HepG2 (cell line): Measurements from ENCODE around the gene RAET1L. TPM values are rescaled to one million over a fixed set of nuclear protein-coding genes. Genes with fewer than 3 reads are reported as not detected.
A peak's percentile ranks its signal among the peaks of the same experiment; 100 is the strongest.

ENCODE experiments used
- ATAC-seq: fragments of 200-7000 bp; cut with Tn5 transposase; 3 replicates; pipeline ENCODE4 v1.9.1; 2020; ENCODE audit warnings: mild to moderate bottlenecking, moderate library complexity
- BruUV-seq: library from RNA; stranded (reverse); fragments of 400-500 nt; replicated peaks from 2 replicates; lab custom pipeline; 2021; lab: Mats Ljungman, UMichigan
- CTCF ChIA-PET: fragments of 300-600 bp; formaldehyde crosslinking; extraction: SDS; loops from one replicate; lab custom pipeline; 2021; ENCODE audit warnings: low total read pairs, inconsistent platforms, low intra/inter-chr PET ratio; lab: Yijun Ruan, JAX
- POLR2A ChIA-PET: fragments of 350-600 bp; sonication (Branson Sonifier 250); formaldehyde crosslinking; loops from one replicate; lab custom pipeline; 2020; ENCODE audit warnings: antibody characterized with exemption, inconsistent platforms; lab: Yijun Ruan, JAX
- DNase-seq: peaks from one replicate; pipeline ENCODE4 v3.0.0-alpha.2; 2015; ENCODE audit warnings: low spot score
- FAIRE-seq: peaks from 3 replicates; lab custom pipeline; 2011; peaks lifted over from hg19 to GRCh38; lab: Jason Lieb, UNC
- H2AFZ ChIP-seq: one replicate; pipeline ENCODE4 v1.6.1; 2011; ENCODE audit warnings: low read length, inconsistent platforms
- H3K27ac ChIP-seq: fragments of 300-600 bp; 3 replicates; pipeline ENCODE4 v1.8.0; 2011; ENCODE audit warnings: mixed run types, mild to moderate bottlenecking, mixed read lengths, low read length, inconsistent platforms; ENCODE audit not compliant: insufficient read depth; ENCODE audit errors: extremely low read length
- H3K27me3 ChIP-seq, 2 experiments: fragments of 200-600 bp in 1 of 2; 2 replicates in 1 of 2; 3 replicates in 1 of 2; pipeline versions ENCODE4 v1.6.0 to v1.8.0; 2011; ENCODE audit warnings: low read length in 2 of 2, mild to moderate bottlenecking in 2 of 2, moderate library complexity in 2 of 2, inconsistent platforms in 1 of 2; ENCODE audit not compliant: insufficient read depth in 2 of 2, control insufficient read depth in 1 of 2
- H3K36me3 ChIP-seq, 2 experiments: fragments of 200-600 bp in 1 of 2; replicated peaks in 1 of 2; 2 replicates in 1 of 2; 3 replicates in 1 of 2; pipeline versions ENCODE4 v1.5.1 to v1.8.0; 2011; ENCODE audit warnings: low read length in 2 of 2, inconsistent platforms in 1 of 2; ENCODE audit not compliant: insufficient read depth in 2 of 2, control insufficient read depth in 1 of 2
- H3K4me1 ChIP-seq: 2 replicates; pipeline ENCODE4 v1.5.1; 2012; ENCODE audit warnings: low read length, inconsistent platforms; ENCODE audit not compliant: insufficient read depth
- H3K4me2 ChIP-seq: 2 replicates; pipeline ENCODE4 v1.6.0; 2011; ENCODE audit warnings: low read depth, low read length, inconsistent platforms
- H3K4me3 ChIP-seq, 3 experiments: fragments of 200-600 bp in 1 of 3; sonication (generic), shearing (Covaris generic) in 1 of 3; replicated peaks in 1 of 3; 2 replicates each; pipeline ENCODE4 v1.5.1; 2011 to 2016; ENCODE audit warnings: low read length in 3 of 3, inconsistent platforms in 2 of 3, low read depth in 2 of 3, mild to moderate bottlenecking in 2 of 3, control low read depth in 1 of 3, mixed read lengths in 1 of 3; ENCODE audit not compliant: insufficient read depth in 1 of 3
- H3K79me2 ChIP-seq: one replicate; pipeline ENCODE4 v1.6.1; 2011; ENCODE audit warnings: low read length, inconsistent platforms; ENCODE audit not compliant: insufficient read depth
- H3K9ac ChIP-seq: 2 replicates; pipeline ENCODE4 v1.6.0; 2011; ENCODE audit warnings: mild to moderate bottlenecking, low read depth, low read length, inconsistent platforms; ENCODE audit not compliant: insufficient read depth
- H3K9me3 ChIP-seq: 2 replicates; pipeline ENCODE4 v1.5.1; 2012; ENCODE audit warnings: mild to moderate bottlenecking, low read length
- H4K20me1 ChIP-seq: 2 replicates; pipeline ENCODE4 v1.6.0; 2011; ENCODE audit warnings: inconsistent platforms, mild to moderate bottlenecking, low read length, moderate library complexity; ENCODE audit not compliant: insufficient read depth
- DNMT1 ChIP-seq: sonication (generic); formaldehyde crosslinking; IDR thresholded peaks from 2 replicates; pipeline ENCODE4 v1.5.1; 2020; ENCODE audit warnings: mild to moderate bottlenecking, missing genetic modification reagents
- KLF16 ChIP-seq, 2 experiments: sonication (generic) in 1 of 2; formaldehyde crosslinking in 1 of 2; IDR thresholded peaks; 2 replicates each; pipeline versions ENCODE4 v1.6.1 to v1.8.0; 2016 to 2023; ENCODE audit warnings: missing genetic modification reagents in 2 of 2, missing compliant biosample characterization in 1 of 2
- MIXL1 ChIP-seq: IDR thresholded peaks from 2 replicates; pipeline ENCODE4 v1.6.1; 2016
- RORA ChIP-seq: sonication (generic); formaldehyde crosslinking; IDR thresholded peaks from 2 replicates; pipeline ENCODE4 v1.5.0; 2020; ENCODE audit warnings: mild to moderate bottlenecking, missing genetic modification reagents, moderate library complexity
- SIX1 ChIP-seq: sonication (generic); formaldehyde crosslinking; IDR thresholded peaks from 2 replicates; pipeline ENCODE4 v1.4.0; 2020; ENCODE audit warnings: missing genetic modification reagents, borderline replicate concordance
- TP53 ChIP-seq: sonication (generic); formaldehyde crosslinking; conservative IDR thresholded peaks from 2 replicates; pipeline ENCODE4 v1.4.0; 2020; ENCODE audit warnings: missing genetic modification reagents
- XBP1 ChIP-seq: sonication (generic); formaldehyde crosslinking; IDR thresholded peaks from 2 replicates; pipeline ENCODE4 v1.5.0; 2020; ENCODE audit warnings: missing genetic modification reagents
- ZFAT ChIP-seq: sonication (generic); formaldehyde crosslinking; conservative IDR thresholded peaks from 2 replicates; pipeline ENCODE4 v1.8.1; 2023; ENCODE audit warnings: missing genetic modification reagents, inconsistent platforms
- ZNF256 ChIP-seq: sonication (generic); formaldehyde crosslinking; conservative IDR thresholded peaks from 2 replicates; pipeline ENCODE4 v1.4.0; 2020; ENCODE audit warnings: missing genetic modification reagents
- ZNF354B ChIP-seq: sonication (generic); formaldehyde crosslinking; IDR thresholded peaks from 2 replicates; pipeline ENCODE4 v1.8.0; 2022; ENCODE audit warnings: mild to moderate bottlenecking, missing genetic modification reagents
- ZNF564 ChIP-seq: sonication (generic); formaldehyde crosslinking; IDR thresholded peaks from 2 replicates; pipeline ENCODE4 v1.8.1; 2023; ENCODE audit warnings: mild to moderate bottlenecking, missing genetic modification reagents
- ZNF703 ChIP-seq: sonication (generic); formaldehyde crosslinking; IDR thresholded peaks from 2 replicates; pipeline ENCODE4 v1.5.1; 2020; ENCODE audit warnings: missing genetic modification reagents, mild to moderate bottlenecking, moderate library complexity, borderline replicate concordance
- ZNF737 ChIP-seq: sonication (generic); formaldehyde crosslinking; IDR thresholded peaks from 2 replicates; pipeline ENCODE4 v1.5.0; 2020; ENCODE audit warnings: missing genetic modification reagents, mild to moderate bottlenecking, borderline replicate concordance
- WGBS: methylation state at CpG from one replicate; pipeline ENCODE4 v1.1.6; 2017; ENCODE audit warnings: low lambda C conversion rate; 5-methylcytosine and 5-hydroxymethylcytosine counted together
- in situ Hi-C: cut with HindIII; loops from 2 replicates; pipeline ENCODE4 v1.10.0; 2017; ENCODE audit warnings: low pct_unique_long_range_greater_than_20kb; ENCODE audit not compliant: extremely low pct_ligation_motif_present
- intact Hi-C: fragments of 100-400 bp; cut with micrococcal nuclease; formaldehyde crosslinking; loops from one replicate; pipeline ENCODE4 v1.10.0; 2022; ENCODE audit not compliant: unreplicated experiment
- polyA plus RNA-seq, 8 experiments: library from polyadenylated mRNA; depleted of rRNA in 3 of 8; stranded (reverse) in 7 of 8; unstranded in 1 of 8; fragments of >200 nt; fragmentation: Illumina TruSeq in 4 of 8; extraction: Trizol in 4 of 8; gene quantifications; 2 replicates each; pipeline versions ENCODE4 v1.2.1 to v1.2.3, GENCODE V29; 2011 to 2016; ENCODE audit warnings: low read depth in 4 of 8, missing spikeins in 1 of 8, mixed read lengths in 1 of 8; ENCODE audit not compliant: insufficient read depth in 1 of 8
- total RNA-seq, 5 experiments: library from RNA; depleted of rRNA; stranded (reverse); fragments of >200 nt; fragmentation: Illumina TruSeq; extraction: Trizol; gene quantifications; 2 replicates each; pipeline ENCODE4 v1.2.3, GENCODE V29; 2016; ENCODE audit warnings: low read depth in 1 of 5
- TF ChIP-seq, protein P1 (sequence below): sonication (generic); IDR thresholded peaks from 2 replicates; pipeline ENCODE4 v1.6.1; 2016; ENCODE audit warnings: low read depth, borderline replicate concordance
- TF ChIP-seq, protein P2 (sequence below): sonication (generic); formaldehyde crosslinking; IDR thresholded peaks from 2 replicates; pipeline ENCODE4 v1.5.0; 2020; ENCODE audit warnings: mild to moderate bottlenecking, missing genetic modification reagents
- TF ChIP-seq, protein P3 (sequence below): IDR thresholded peaks from 2 replicates; pipeline ENCODE4 v1.6.1; 2016; ENCODE audit warnings: mild to moderate bottlenecking, missing biosample characterization, missing genetic modification reagents

Gene RAET1L
- total and polyA plus RNA-seq, 2 of the 13 experiments (the other 11 are each of a cell fraction or from before 2014, with no cell fraction given): not detected

DNA sequence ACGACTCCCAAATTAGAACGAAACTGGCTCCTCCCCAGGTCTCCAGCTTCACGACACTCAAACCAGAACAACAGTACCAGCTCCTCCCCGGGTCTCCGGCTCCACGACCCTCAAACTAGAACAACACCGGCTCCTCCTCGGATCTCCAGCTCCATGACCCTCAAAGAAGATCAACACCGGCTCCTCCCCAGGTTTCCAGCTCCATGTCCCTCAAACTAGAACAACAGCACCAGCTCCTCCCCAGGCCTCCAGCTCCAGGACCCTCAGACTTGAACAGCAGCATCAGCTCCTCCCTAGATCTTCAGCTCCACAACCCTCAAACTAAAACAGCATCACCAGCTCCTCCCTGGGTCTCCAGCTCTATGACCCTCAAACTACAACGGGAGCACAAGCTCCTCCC lies 29.8 kb upstream of the RAET1L start (continued):
- TF ChIP-seq, protein P1, sequence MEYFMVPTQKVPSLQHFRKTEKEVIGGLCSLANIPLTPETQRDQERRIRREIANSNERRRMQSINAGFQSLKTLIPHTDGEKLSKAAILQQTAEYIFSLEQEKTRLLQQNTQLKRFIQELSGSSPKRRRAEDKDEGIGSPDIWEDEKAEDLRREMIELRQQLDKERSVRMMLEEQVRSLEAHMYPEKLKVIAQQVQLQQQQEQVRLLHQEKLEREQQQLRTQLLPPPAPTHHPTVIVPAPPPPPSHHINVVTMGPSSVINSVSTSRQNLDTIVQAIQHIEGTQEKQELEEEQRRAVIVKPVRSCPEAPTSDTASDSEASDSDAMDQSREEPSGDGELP: no peak
- TF ChIP-seq MIXL1 (CRISPR knock-in tag): no peak
- TF ChIP-seq, protein P2, sequence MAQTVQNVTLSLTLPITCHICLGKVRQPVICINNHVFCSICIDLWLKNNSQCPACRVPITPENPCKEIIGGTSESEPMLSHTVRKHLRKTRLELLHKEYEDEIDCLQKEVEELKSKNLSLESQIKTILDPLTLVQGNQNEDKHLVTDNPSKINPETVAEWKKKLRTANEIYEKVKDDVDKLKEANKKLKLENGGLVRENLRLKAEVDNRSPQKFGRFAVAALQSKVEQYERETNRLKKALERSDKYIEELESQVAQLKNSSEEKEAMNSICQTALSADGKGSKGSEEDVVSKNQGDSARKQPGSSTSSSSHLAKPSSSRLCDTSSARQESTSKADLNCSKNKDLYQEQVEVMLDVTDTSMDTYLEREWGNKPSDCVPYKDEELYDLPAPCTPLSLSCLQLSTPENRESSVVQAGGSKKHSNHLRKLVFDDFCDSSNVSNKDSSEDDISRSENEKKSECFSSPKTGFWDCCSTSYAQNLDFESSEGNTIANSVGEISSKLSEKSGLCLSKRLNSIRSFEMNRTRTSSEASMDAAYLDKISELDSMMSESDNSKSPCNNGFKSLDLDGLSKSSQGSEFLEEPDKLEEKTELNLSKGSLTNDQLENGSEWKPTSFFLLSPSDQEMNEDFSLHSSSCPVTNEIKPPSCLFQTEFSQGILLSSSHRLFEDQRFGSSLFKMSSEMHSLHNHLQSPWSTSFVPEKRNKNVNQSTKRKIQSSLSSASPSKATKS (CRISPR knock-in tag): no peak

DNA sequence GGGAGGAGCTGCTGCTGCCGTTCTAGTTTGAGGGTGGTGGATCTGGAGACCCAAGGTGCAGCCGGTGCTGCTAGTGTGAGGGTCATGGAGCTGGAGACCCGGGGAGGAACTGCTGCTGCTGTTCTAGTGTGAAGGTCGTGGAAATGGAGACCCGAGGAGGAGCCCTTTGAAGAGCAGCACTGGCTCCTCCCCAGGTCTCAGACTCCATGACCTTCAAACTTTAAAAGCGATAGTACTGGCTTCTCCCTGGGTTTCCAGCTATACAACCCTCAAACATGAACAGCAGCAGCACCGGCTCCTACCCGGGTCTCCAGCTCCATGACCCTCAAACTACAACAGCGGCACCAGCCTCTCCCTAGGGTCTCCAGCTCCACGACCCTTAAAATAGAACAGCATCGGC lies 28.1 kb upstream of the RAET1L start:
- no peaks in the 10 kb centered on the region for H4K20me1 ChIP-seq
- TF ChIP-seq, protein P3, sequence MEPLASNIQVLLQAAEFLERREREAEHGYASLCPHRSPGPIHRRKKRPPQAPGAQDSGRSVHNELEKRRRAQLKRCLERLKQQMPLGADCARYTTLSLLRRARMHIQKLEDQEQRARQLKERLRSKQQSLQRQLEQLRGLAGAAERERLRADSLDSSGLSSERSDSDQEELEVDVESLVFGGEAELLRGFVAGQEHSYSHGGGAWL (CRISPR knock-in tag): no peak
- no peak for TF ChIP-seq ZNF256 (CRISPR knock-in tag)
- no peak for TF ChIP-seq SIX1 (CRISPR knock-in tag)
- no peak for TF ChIP-seq RORA (CRISPR knock-in tag)
- TF ChIP-seq XBP1 (CRISPR knock-in tag): no peak
- no peak for TF ChIP-seq ZFAT (CRISPR knock-in tag)
- no peak for TF ChIP-seq TP53 (CRISPR knock-in tag)
- no peak for TF ChIP-seq ZNF564
- no peak for TF ChIP-seq KLF16 (CRISPR knock-in tag; IDR thresholded peaks at IDR 0.05)
- no peak for TF ChIP-seq ZNF737 (CRISPR knock-in tag)
- TF ChIP-seq DNMT1: no peak
- TF ChIP-seq ZNF354B: no peak
- no peak for TF ChIP-seq ZNF703 (CRISPR knock-in tag)
- no peak overlapping the region for H3K4me3 ChIP-seq
- no peak for FAIRE-seq
- CTCF ChIA-PET: no interaction called here
- no TSS peak for BruUV-seq
- H3K36me3 ChIP-seq: no peaks in the 10 kb centered on the region
- H3K4me2 ChIP-seq: no peak overlapping the region
- no peaks in the 10 kb centered on the region for H3K9me3 ChIP-seq
- no peak overlapping the region for H3K9ac ChIP-seq
- peak; percentile 53 for ATAC-seq
- H2AFZ ChIP-seq: no peak overlapping the region
- 5% methylated on average over 6 of the region's 11 CpGs for WGBS
- in situ Hi-C loops: no loop called here
- H3K27ac ChIP-seq: no peak overlapping the region
- DNase-seq: no peak
- POLR2A ChIA-PET: no interaction called here
- intact Hi-C loops: no loop called here
- H3K27me3 ChIP-seq: peaks cover 7 to 61% of the 10 kb centered on the region in 2 experiments
- H3K4me1 ChIP-seq: no peaks in the 10 kb centered on the region
- no peaks in the 10 kb centered on the region for H3K79me2 ChIP-seq
